GM23338 (cell line): ENCODE measurements around the gene LRIG1.

Experiments
- CREB1 ChIP-seq: fragments of 250-450 bp; sonication (Bioruptor Pico); IDR thresholded peaks from 2 replicates; pipeline ENCODE4 v1.5.0; 2020; ENCODE audit warnings: low read depth, mild to moderate bottlenecking, moderate library complexity
- CTCF ChIP-seq, 2 experiments: fragments of 200-600 bp in 1 of 2; sonication (generic) in 1 of 2; conservative IDR thresholded peaks; 2 replicates each; pipeline versions ENCODE4 v1.5.1 to v1.6.1; 2016 to 2017; ENCODE audit warnings: antibody characterized with exemption in 2 of 2, low read depth in 2 of 2, mild to moderate bottlenecking in 2 of 2, moderate library complexity in 1 of 2
- ETS1 ChIP-seq: IDR thresholded peaks from 2 replicates; pipeline ENCODE4 v1.6.1; 2016; ENCODE audit warnings: antibody characterized with exemption
- EZH2 ChIP-seq: fragments of 200-600 bp; sonication (generic); IDR thresholded peaks from one replicate; pipeline ENCODE4 v1.8.0; 2017; ENCODE audit warnings: antibody characterized with exemption, mild to moderate bottlenecking, low read depth; ENCODE audit not compliant: unreplicated experiment
- EZH2phosphoT487 ChIP-seq: fragments of 200-600 bp; sonication (generic); IDR thresholded peaks from one replicate; pipeline ENCODE4 v1.8.1; 2018; ENCODE audit warnings: antibody characterized with exemption; ENCODE audit not compliant: unreplicated experiment
- JUNB ChIP-seq: IDR thresholded peaks from one replicate; pipeline ENCODE4 v1.6.1; 2016; ENCODE audit warnings: antibody characterized with exemption; ENCODE audit not compliant: unreplicated experiment
- POLR2AphosphoS5 ChIP-seq: IDR thresholded peaks from 2 replicates; pipeline ENCODE4 v1.6.1; 2016; ENCODE audit warnings: antibody characterized with exemption, low read depth
- REST ChIP-seq: IDR thresholded peaks from one replicate; pipeline ENCODE4 v1.6.1; 2018; ENCODE audit warnings: antibody characterized with exemption; ENCODE audit not compliant: unreplicated experiment
- ZNF462 ChIP-seq: fragments of 250-450 bp; sonication (Bioruptor Pico); IDR thresholded peaks from 2 replicates; pipeline ENCODE4 v1.5.0; 2020; ENCODE audit warnings: mild to moderate bottlenecking, moderate library complexity

GRCh38 chr3:66381626-66382025 lies 119.2 kb downstream of the LRIG1 start:
- TF ChIP-seq CTCF (conservative IDR thresholded peaks at IDR 0.05; ENCODE audit: low read depth in 2 of 2) (no peak), EZH2 (no peak), ZNF462 (no peak), EZH2phosphoT487 (no peak), POLR2AphosphoS5 (no peak), REST (no peak), JUNB (no peak), CREB1 (CRISPR knock-in tag) (no peak), ETS1 (no peak)
